Gastrocnemius medialis (tissue), 4 donors: Measurements from ENCODE around the gene ATP4B. TPM values are rescaled to one million over a fixed set of nuclear protein-coding genes. Genes with fewer than 3 reads are reported as not detected.

Source experiments
- ATAC-seq, 2 donors: fragments of 150-250 bp; one replicate each; pipeline ENCODE4 v1.9.1; 2016
- DNase-seq, 2 donors: peaks; one replicate each; pipeline ENCODE4 v3.0.0-alpha.2; 2019
- H3K27ac ChIP-seq, 4 donors: fragments of 200-600 bp; sonication (generic); 1 replicate in 1 of 4; 2 replicates in 3 of 4; pipeline ENCODE4 v1.5.1; 2016 to 2018; ENCODE audit warnings: mild to moderate bottlenecking in 2 of 4, moderate library complexity in 1 of 4
- H3K27me3 ChIP-seq, 3 donors: fragments of 200-600 bp; sonication (generic) in 2 of 3; 1 replicate in 1 of 3; 2 replicates in 2 of 3; pipeline versions ENCODE4 v1.5.1 to v1.6.0; 2016 to 2019; ENCODE audit warnings: mild to moderate bottlenecking in 1 of 3, moderate library complexity in 1 of 3
- H3K36me3 ChIP-seq, 2 donors: fragments of 200-600 bp; sonication (generic) in 1 of 2; one replicate each; pipeline ENCODE4 v1.5.1; 2017 to 2018
- H3K4me1 ChIP-seq, 2 donors: fragments of 200-600 bp; sonication (generic) in 1 of 2; one replicate each; pipeline ENCODE4 v1.5.1; 2016 to 2017; ENCODE audit warnings: mild to moderate bottlenecking in 2 of 2
- H3K4me3 ChIP-seq, 4 donors: fragments of 200-600 bp; sonication (generic) in 3 of 4; 1 replicate in 1 of 4; 2 replicates in 3 of 4; pipeline ENCODE4 v1.5.1; 2016 to 2019; ENCODE audit warnings: mild to moderate bottlenecking in 2 of 4
- H3K9me3 ChIP-seq, 3 donors: fragments of 200-600 bp; sonication (generic) in 2 of 3; 1 replicate in 1 of 3; 2 replicates in 2 of 3; pipeline ENCODE4 v1.5.1; 2016 to 2019
- CTCF ChIP-seq, 5 experiments: fragments of 450-650 bp in 3 of 5; fragments of 200-600 bp in 2 of 5; sonication (generic) in 2 of 5; IDR thresholded peaks in 4 of 5; conservative IDR thresholded peaks in 1 of 5; 1 replicate in 4 of 5; 2 replicates in 1 of 5; pipeline ENCODE4 v1.5.1; 2016 to 2019; ENCODE audit warnings: antibody characterized with exemption in 5 of 5, mild to moderate bottlenecking in 3 of 5, moderate library complexity in 3 of 5
- POLR2A ChIP-seq, 2 donors: fragments of 450-650 bp; IDR thresholded peaks; one replicate each; pipeline ENCODE4 v1.6.1; 2017; ENCODE audit warnings: antibody characterized with exemption in 2 of 2, mild to moderate bottlenecking in 2 of 2, moderate library complexity in 2 of 2
- in situ Hi-C, 4 donors: fragments of 200-750 bp; cut with MboI; loops; one replicate each; pipeline versions ENCODE4 v1.15.0 to v1.8.0; 2017; ENCODE audit warnings: low sequenced_read_pairs in 4 of 4
- intact Hi-C: fragments of 100-400 bp; cut with DNase I; formaldehyde crosslinking; loops from one replicate; pipeline ENCODE4 v1.15.1; 2023; ENCODE audit warnings: low total_unique reads
- total RNA-seq, 4 donors: library from RNA; depleted of rRNA; stranded (reverse); fragments of >200 nt; gene quantifications; one replicate each; pipeline versions ENCODE4 v1.1.0 to v1.2.3, GENCODE V29; 2016

ATP4B gene
- total RNA-seq, 4 donors from 2014 or later: not detected

- TF ChIP-seq POLR2A (IDR thresholded peaks at IDR 0.05) (no peak), CTCF (IDR thresholded peaks at IDR 0.05 in 4 of 5, conservative IDR thresholded peaks at IDR 0.05 in 1 of 5) (no peak)
- peaks cover 0 to 3% (median 0%) of the 10 kb centered on the region in 3 donors for H3K9me3 ChIP-seq
- ATAC-seq (no peak), DNase-seq (peak in 1 of 2 donors; percentile 8)
- intact Hi-C loops: no loop called here
- no peaks in the 10 kb centered on the region for H3K27me3 ChIP-seq
- H3K4me3 ChIP-seq: no peak overlapping the region
- H3K27ac ChIP-seq: no peak overlapping the region
- no peaks in the 10 kb centered on the region for H3K36me3 ChIP-seq
- in situ Hi-C loops: no loop called here
- H3K4me1 ChIP-seq: no peaks in the 10 kb centered on the region
These were observed 947 bp downstream of the ATP4B start for GRCh38 chr13:113656831-113657671.

GRCh38 chr13:113656003-113656588, 1.9 kb downstream of the ATP4B start:
- in situ Hi-C loops (no loop called here), intact Hi-C loops (no loop called here)
- ATAC-seq: no peak
- Histone ChIP-seq H3K27ac (no peak overlapping the region), H3K4me1 (no peaks in the 10 kb centered on the region), H3K4me3 (no peak overlapping the region), H3K27me3 (no peaks in the 10 kb centered on the region), H3K9me3 (peaks cover 0 to 3% (median 0%) of the 10 kb centered on the region in 3 donors), H3K36me3 (no peaks in the 10 kb centered on the region)
- TF ChIP-seq POLR2A (IDR thresholded peaks at IDR 0.05) (no peak), CTCF (IDR thresholded peaks at IDR 0.05 in 4 of 5, conservative IDR thresholded peaks at IDR 0.05 in 1 of 5) (no peak)
- peak in 1 of 2 donors; percentile 7 for DNase-seq

GRCh38 chr13:113655346-113656002, 2.5 kb downstream of the ATP4B start:
- no peaks in the 10 kb centered on the region for H3K36me3 ChIP-seq
- no peak overlapping the region for H3K4me3 ChIP-seq
- intact Hi-C loops (no loop called here), in situ Hi-C loops (no loop called here)
- no peak overlapping the region for H3K27ac ChIP-seq
- H3K4me1 ChIP-seq: no peaks in the 10 kb centered on the region
- no peaks in the 10 kb centered on the region for H3K9me3 ChIP-seq
- TF ChIP-seq CTCF (IDR thresholded peaks at IDR 0.05 in 4 of 5, conservative IDR thresholded peaks at IDR 0.05 in 1 of 5) (no peak), POLR2A (IDR thresholded peaks at IDR 0.05) (no peak)
- no peak for ATAC-seq
- no peak for DNase-seq
- H3K27me3 ChIP-seq: no peaks in the 10 kb centered on the region

- intact Hi-C loops (no loop called here), in situ Hi-C loops (no loop called here)
- Histone ChIP-seq H3K9me3 (no peaks in the 10 kb centered on the region), H3K4me1 (no peaks in the 10 kb centered on the region), H3K27me3 (no peaks in the 10 kb centered on the region), H3K4me3 (no peak overlapping the region), H3K27ac (no peak overlapping the region), H3K36me3 (no peaks in the 10 kb centered on the region)
- TF ChIP-seq POLR2A (IDR thresholded peaks at IDR 0.05) (no peak), CTCF (IDR thresholded peaks at IDR 0.05 in 4 of 5, conservative IDR thresholded peaks at IDR 0.05 in 1 of 5) (no peak)
- ATAC-seq (no peak), DNase-seq (peak in 1 of 2 donors; percentile 5)
These were observed 3.2 kb downstream of the ATP4B start for GRCh38 chr13:113654591-113655345.
